PFSK-1 (cell line): ENCODE measurements around the gene SUCO.

Experiments
- FOXP2 ChIP-seq: optimal IDR thresholded peaks from 2 replicates; pipeline ENCODE3; 2011; ENCODE audit warnings: borderline replicate concordance, control low read depth, inconsistent platforms; ENCODE audit not compliant: insufficient read depth; ENCODE audit errors: extremely low read length, extremely low read depth
- POLR2AphosphoS5 ChIP-seq: IDR thresholded peaks from 2 replicates; pipeline ENCODE4 v1.6.1; 2012; ENCODE audit warnings: low read depth, mild to moderate bottlenecking, control low read depth, low read length, moderate library complexity
- REST ChIP-seq, 2 experiments: IDR thresholded peaks; 2 replicates each; pipeline versions ENCODE4 v1.6.1 to v1.8.0; 2011 to 2012; ENCODE audit warnings: low read depth in 2 of 2, low read length in 2 of 2, control low read depth in 1 of 2, inconsistent platforms in 1 of 2, mild to moderate bottlenecking in 1 of 2, moderate library complexity in 1 of 2; ENCODE audit not compliant: insufficient read depth in 1 of 2
- SIN3A ChIP-seq: IDR thresholded peaks from 2 replicates; pipeline ENCODE4 v1.6.1; 2012; ENCODE audit warnings: mild to moderate bottlenecking, low read length, moderate library complexity, borderline replicate concordance; ENCODE audit not compliant: insufficient read depth
- TAF1 ChIP-seq: IDR thresholded peaks from 2 replicates; pipeline ENCODE4 v1.6.1; 2012; ENCODE audit warnings: low read length, control low read depth, borderline replicate concordance; ENCODE audit not compliant: insufficient read depth

GRCh38 chr1:172554915-172555314 lies 22.0 kb downstream of the SUCO start:
- TF ChIP-seq REST (IDR thresholded peaks at IDR 0.05; ENCODE audit: insufficient read depth in 1 of 2, low read depth in 2 of 2, low read length in 2 of 2): no peak
- no peak for TF ChIP-seq TAF1
- no peak for TF ChIP-seq POLR2AphosphoS5
- no peak for TF ChIP-seq SIN3A
- no peak for TF ChIP-seq FOXP2
